Measurements from ENCODE around the gene RABGGTA. TPM values are rescaled to one million over a fixed set of nuclear protein-coding genes. Genes with fewer than 3 reads are reported as not detected.

Gene RABGGTA
- total and polyA plus RNA-seq, 9 of the 15 experiments (the other 6 are each of a cell fraction or from before 2014, with no cell fraction given): 4.5 to 24.2 (median 15.5) TPM

DNA sequence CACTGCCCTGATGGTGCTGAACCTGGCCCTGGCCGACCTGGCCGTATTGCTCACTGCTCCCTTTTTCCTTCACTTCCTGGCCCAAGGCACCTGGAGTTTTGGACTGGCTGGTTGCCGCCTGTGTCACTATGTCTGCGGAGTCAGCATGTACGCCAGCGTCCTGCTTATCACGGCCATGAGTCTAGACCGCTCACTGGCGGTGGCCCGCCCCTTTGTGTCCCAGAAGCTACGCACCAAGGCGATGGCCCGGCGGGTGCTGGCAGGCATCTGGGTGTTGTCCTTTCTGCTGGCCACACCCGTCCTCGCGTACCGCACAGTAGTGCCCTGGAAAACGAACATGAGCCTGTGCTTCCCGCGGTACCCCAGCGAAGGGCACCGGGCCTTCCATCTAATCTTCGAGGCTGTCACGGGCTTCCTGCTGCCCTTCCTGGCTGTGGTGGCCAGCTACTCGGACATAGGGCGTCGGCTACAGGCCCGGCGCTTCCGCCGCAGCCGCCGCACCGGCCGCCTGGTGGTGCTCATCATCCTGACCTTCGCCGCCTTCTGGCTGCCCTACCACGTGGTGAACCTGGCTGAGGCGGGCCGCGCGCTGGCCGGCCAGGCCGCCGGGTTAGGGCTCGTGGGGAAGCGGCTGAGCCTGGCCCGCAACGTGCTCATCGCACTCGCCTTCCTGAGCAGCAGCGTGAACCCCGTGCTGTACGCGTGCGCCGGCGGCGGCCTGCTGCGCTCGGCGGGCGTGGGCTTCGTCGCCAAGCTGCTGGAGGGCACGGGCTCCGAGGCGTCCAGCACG, 44.6 kb upstream of the RABGGTA start (continued):
- peak; percentile 92 for TF ChIP-seq ETV5 (CRISPR knock-in tag; IDR thresholded peaks at IDR 0.05; ENCODE audit: low read depth)
- TF ChIP-seq, protein P1, sequence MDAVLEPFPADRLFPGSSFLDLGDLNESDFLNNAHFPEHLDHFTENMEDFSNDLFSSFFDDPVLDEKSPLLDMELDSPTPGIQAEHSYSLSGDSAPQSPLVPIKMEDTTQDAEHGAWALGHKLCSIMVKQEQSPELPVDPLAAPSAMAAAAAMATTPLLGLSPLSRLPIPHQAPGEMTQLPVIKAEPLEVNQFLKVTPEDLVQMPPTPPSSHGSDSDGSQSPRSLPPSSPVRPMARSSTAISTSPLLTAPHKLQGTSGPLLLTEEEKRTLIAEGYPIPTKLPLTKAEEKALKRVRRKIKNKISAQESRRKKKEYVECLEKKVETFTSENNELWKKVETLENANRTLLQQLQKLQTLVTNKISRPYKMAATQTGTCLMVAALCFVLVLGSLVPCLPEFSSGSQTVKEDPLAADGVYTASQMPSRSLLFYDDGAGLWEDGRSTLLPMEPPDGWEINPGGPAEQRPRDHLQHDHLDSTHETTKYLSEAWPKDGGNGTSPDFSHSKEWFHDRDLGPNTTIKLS (IDR thresholded peaks at IDR 0.05; ENCODE audit: borderline replicate concordance, low read depth): peak; percentile 42; the same call in 1 of the 2 replicates
- no peak for TF ChIP-seq ZBTB7A (IDR thresholded peaks at IDR 0.05; ENCODE audit: borderline replicate concordance, control insufficient read depth, low read depth, low read length)
- TF ChIP-seq E2F1 (CRISPR knock-in tag; IDR thresholded peaks at IDR 0.05): no peak
- no peak for TF ChIP-seq ZNF253 (CRISPR knock-in tag; conservative IDR thresholded peaks at IDR 0.05)
- TF ChIP-seq EWSR1 (IDR thresholded peaks at IDR 0.05; ENCODE audit: borderline replicate concordance, low read depth, partially characterized antibody): no peak
- TF ChIP-seq ERF (CRISPR knock-in tag; IDR thresholded peaks at IDR 0.05): peak; percentile 86; the same call in 1 of the 2 replicates
- TF ChIP-seq NCOA4 (IDR thresholded peaks at IDR 0.05; ENCODE audit: partially characterized antibody): no peak
- peak; percentile 51; the same call in 1 of the 2 replicates for TF ChIP-seq CTBP1 (IDR thresholded peaks at IDR 0.05; ENCODE audit: borderline replicate concordance)
- 0 out of 2 replicates have a peak, but pooled peaks have one; percentile 39 for TF ChIP-seq MECOM (CRISPR knock-in tag; IDR thresholded peaks at IDR 0.05)
- TF ChIP-seq ARID2 (IDR thresholded peaks at IDR 0.05): no peak
- peak; percentile 98 for TF ChIP-seq MAX (CRISPR knock-in tag; IDR thresholded peaks at IDR 0.05)
- TF ChIP-seq, protein P2, sequence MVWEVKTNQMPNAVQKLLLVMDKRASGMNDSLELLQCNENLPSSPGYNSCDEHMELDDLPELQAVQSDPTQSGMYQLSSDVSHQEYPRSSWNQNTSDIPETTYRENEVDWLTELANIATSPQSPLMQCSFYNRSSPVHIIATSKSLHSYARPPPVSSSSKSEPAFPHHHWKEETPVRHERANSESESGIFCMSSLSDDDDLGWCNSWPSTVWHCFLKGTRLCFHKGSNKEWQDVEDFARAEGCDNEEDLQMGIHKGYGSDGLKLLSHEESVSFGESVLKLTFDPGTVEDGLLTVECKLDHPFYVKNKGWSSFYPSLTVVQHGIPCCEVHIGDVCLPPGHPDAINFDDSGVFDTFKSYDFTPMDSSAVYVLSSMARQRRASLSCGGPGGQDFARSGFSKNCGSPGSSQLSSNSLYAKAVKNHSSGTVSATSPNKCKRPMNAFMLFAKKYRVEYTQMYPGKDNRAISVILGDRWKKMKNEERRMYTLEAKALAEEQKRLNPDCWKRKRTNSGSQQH (CRISPR knock-in tag; IDR thresholded peaks at IDR 0.05): no peak
- TF ChIP-seq EP400 (IDR thresholded peaks at IDR 0.05): peak; percentile 56
- TF ChIP-seq, protein P3, sequence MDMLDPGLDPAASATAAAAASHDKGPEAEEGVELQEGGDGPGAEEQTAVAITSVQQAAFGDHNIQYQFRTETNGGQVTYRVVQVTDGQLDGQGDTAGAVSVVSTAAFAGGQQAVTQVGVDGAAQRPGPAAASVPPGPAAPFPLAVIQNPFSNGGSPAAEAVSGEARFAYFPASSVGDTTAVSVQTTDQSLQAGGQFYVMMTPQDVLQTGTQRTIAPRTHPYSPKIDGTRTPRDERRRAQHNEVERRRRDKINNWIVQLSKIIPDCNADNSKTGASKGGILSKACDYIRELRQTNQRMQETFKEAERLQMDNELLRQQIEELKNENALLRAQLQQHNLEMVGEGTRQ (CRISPR knock-in tag; IDR thresholded peaks at IDR 0.05): peak; percentile 61
- peak; percentile 80; the same call in 1 of the 2 replicates for TF ChIP-seq ATF6 (CRISPR knock-in tag; IDR thresholded peaks at IDR 0.05)
- TF ChIP-seq ZNF436 (CRISPR knock-in tag; IDR thresholded peaks at IDR 0.05): no peak
- TF ChIP-seq STAG1 (CRISPR knock-in tag; IDR thresholded peaks at IDR 0.05; ENCODE audit: borderline replicate concordance): peak; percentile 47; the same call in 1 of the 2 replicates
- no peak for TF ChIP-seq ZNF324 (CRISPR knock-in tag; IDR thresholded peaks at IDR 0.05)

Measured in K562 (cell line).